HCT116 (cell line): ENCODE data around the gene SPAG4. TPM values are rescaled to one million over a fixed set of nuclear protein-coding genes. Genes with fewer than 3 reads are reported as not detected.

Experiments used
- ATAC-seq: fragments of 200-7000 bp; cut with Tn5 transposase; 2 replicates; pipeline ENCODE4 v1.9.1; 2020; ENCODE audit warnings: mild to moderate bottlenecking, moderate library complexity
- BruUV-seq: library from RNA; stranded (reverse); fragments of 400-500 nt; replicated peaks from 2 replicates; lab custom pipeline; 2021; lab: Mats Ljungman, UMichigan
- CTCF ChIA-PET: fragments of 300-600 bp; sonication (Branson Sonifier 250); formaldehyde crosslinking; loops from one replicate; lab custom pipeline; 2021; ENCODE audit warnings: antibody characterized with exemption; lab: Charles Lee
- POLR2A ChIA-PET: fragments of 300-600, 350-600 bp; sonication (Branson Sonifier 250); formaldehyde crosslinking; loops from one replicate; lab custom pipeline; 2021; ENCODE audit warnings: antibody characterized with exemption; lab: Charles Lee
- RAD21 ChIA-PET, 2 experiments: fragments of 300-600 bp; sonication (Branson Sonifier 250); formaldehyde crosslinking; loops; one replicate each; lab custom pipeline; 2023; ENCODE audit warnings: low total read pairs in 2 of 2; ENCODE audit not compliant: uncharacterized antibody in 2 of 2, unreplicated experiment in 2 of 2, low non-redundant PET in 1 of 2; lab: Charles Lee
- DNase-seq: peaks from one replicate; pipeline ENCODE4 v3.0.0-alpha.2; 2010; ENCODE audit warnings: low read depth, low spot score
- H2AFZ ChIP-seq: fragments of 200-600 bp; shearing (Covaris generic), sonication (generic); 2 replicates; pipeline ENCODE4 v1.6.1; 2017; ENCODE audit warnings: low read depth, mixed run types, mixed read lengths, antibody characterized with exemption, low read length; ENCODE audit not compliant: poor library complexity, severe bottlenecking
- H3K27ac ChIP-seq: 2 replicates; pipeline ENCODE4 v1.5.1; 2012; ENCODE audit warnings: low read depth, low read length
- H3K27me3 ChIP-seq: fragments of 200-600 bp; sonication (generic); 2 replicates; pipeline ENCODE4 v1.6.1; 2016; ENCODE audit warnings: mixed run types, low read length, mixed read lengths; ENCODE audit not compliant: insufficient read depth
- H3K36me3 ChIP-seq, 2 experiments: fragments of 200-500 bp in 1 of 2; fragments of 200-600 bp in 1 of 2; sonication (Bioruptor generic) in 1 of 2; sonication (generic) in 1 of 2; 2 replicates each; pipeline versions ENCODE4 v1.5.1 to v1.6.1; 2014 to 2016; ENCODE audit warnings: low read length in 2 of 2, inconsistent platforms in 1 of 2, mixed read lengths in 1 of 2, mixed run types in 1 of 2; ENCODE audit not compliant: insufficient read depth in 2 of 2, control insufficient read depth in 1 of 2
- H3K4me1 ChIP-seq, 2 experiments: fragments of 200-600 bp in 1 of 2; sonication (generic) in 1 of 2; 2 replicates each; pipeline versions ENCODE4 v1.5.1 to v1.6.1; 2012 to 2017; ENCODE audit warnings: low read length in 2 of 2, inconsistent platforms in 1 of 2, mild to moderate bottlenecking in 1 of 2, mixed read lengths in 1 of 2, mixed run types in 1 of 2, moderate library complexity in 1 of 2; ENCODE audit not compliant: insufficient read depth in 2 of 2, control insufficient read depth in 1 of 2
- H3K4me2 ChIP-seq: fragments of 200-600 bp; sonication (generic); 2 replicates; pipeline ENCODE4 v1.6.1; 2017; ENCODE audit warnings: mixed run types, low read length, mixed read lengths
- H3K4me3 ChIP-seq, 2 experiments: fragments of 200-600 bp in 1 of 2; sonication (generic) in 1 of 2; replicated peaks in 1 of 2; 2 replicates each; pipeline ENCODE4 v1.5.1; 2011 to 2016; ENCODE audit warnings: low read length in 2 of 2, control low read depth in 1 of 2, low read depth in 1 of 2, mild to moderate bottlenecking in 1 of 2, mixed read lengths in 1 of 2, mixed run types in 1 of 2
- H3K79me2 ChIP-seq: fragments of 200-600 bp; sonication (generic); 2 replicates; pipeline ENCODE4 v1.6.1; 2017; ENCODE audit warnings: mild to moderate bottlenecking, mixed run types, low read length, moderate library complexity, mixed read lengths; ENCODE audit not compliant: insufficient read depth
- H3K9ac ChIP-seq: fragments of 200-600 bp; sonication (generic); 2 replicates; pipeline ENCODE4 v1.6.1; 2016; ENCODE audit warnings: low read length, mixed read lengths
- H3K9me2 ChIP-seq: fragments of 200-600 bp; sonication (generic), shearing (Covaris generic); 2 replicates; pipeline ENCODE4 v1.6.1; 2017; ENCODE audit warnings: mixed run types, mild to moderate bottlenecking, moderate library complexity; ENCODE audit not compliant: insufficient read depth
- H3K9me3 ChIP-seq, 2 experiments: fragments of 200-500 bp in 1 of 2; fragments of 200-600 bp in 1 of 2; sonication (Bioruptor generic) in 1 of 2; sonication (generic) in 1 of 2; 2 replicates each; pipeline ENCODE4 v1.6.1; 2014 to 2017; ENCODE audit warnings: low read length in 2 of 2, mixed read lengths in 2 of 2, inconsistent platforms in 1 of 2, low read depth in 1 of 2, mild to moderate bottlenecking in 1 of 2, mixed run types in 1 of 2, moderate library complexity in 1 of 2; ENCODE audit not compliant: control insufficient read depth in 1 of 2, insufficient read depth in 1 of 2
- H4K20me1 ChIP-seq: fragments of 200-600 bp; sonication (generic), shearing (Covaris generic); 2 replicates; pipeline ENCODE4 v1.6.1; 2017; ENCODE audit warnings: mixed run types, mild to moderate bottlenecking, moderate library complexity; ENCODE audit not compliant: insufficient read depth
- EGR1 ChIP-seq: IDR thresholded peaks from 2 replicates; pipeline ENCODE4 v1.6.1; 2012; ENCODE audit warnings: low read depth
- ELF1 ChIP-seq: IDR thresholded peaks from 2 replicates; pipeline ENCODE4 v1.6.1; 2012; ENCODE audit warnings: low read depth, borderline replicate concordance
- EZH2 ChIP-seq: fragments of 200-600 bp; sonication (generic); IDR thresholded peaks from 2 replicates; pipeline ENCODE4 v1.6.1; 2017; ENCODE audit warnings: antibody characterized with exemption, mixed run types
- FOSL1 ChIP-seq: IDR thresholded peaks from 2 replicates; pipeline ENCODE4 v1.6.1; 2012; ENCODE audit warnings: low read depth
- JUND ChIP-seq: IDR thresholded peaks from 2 replicates; pipeline ENCODE4 v1.6.1; 2012
- POLR2A ChIP-seq: IDR thresholded peaks from 2 replicates; pipeline ENCODE4 v1.7.0; 2011; ENCODE audit warnings: borderline replicate concordance; ENCODE audit not compliant: insufficient read depth, insufficient read length; ENCODE audit errors: extremely low read depth
- POLR2AphosphoS5 ChIP-seq: IDR thresholded peaks from 2 replicates; pipeline ENCODE4 v1.6.1; 2011; ENCODE audit warnings: mild to moderate bottlenecking, low read depth, low read length, moderate library complexity
- RAD21 ChIP-seq: IDR thresholded peaks from 2 replicates; pipeline ENCODE4 v1.6.1; 2012; ENCODE audit warnings: low read depth, mild to moderate bottlenecking
- SIN3A ChIP-seq: IDR thresholded peaks from 2 replicates; pipeline ENCODE4 v1.6.1; 2012; ENCODE audit warnings: low read depth
- SP1 ChIP-seq: IDR thresholded peaks from 2 replicates; pipeline ENCODE4 v1.6.1; 2012; ENCODE audit warnings: low read depth
- SRF ChIP-seq: IDR thresholded peaks from 2 replicates; pipeline ENCODE4 v1.6.1; 2012; ENCODE audit warnings: low read depth
- TCF7L2 ChIP-seq: IDR thresholded peaks from 2 replicates; pipeline ENCODE4 v1.7.0; 2011; ENCODE audit warnings: borderline replicate concordance, inconsistent platforms; ENCODE audit not compliant: insufficient read depth, insufficient read length; ENCODE audit errors: extremely low read depth
- YY1 ChIP-seq: IDR thresholded peaks from 2 replicates; pipeline ENCODE4 v1.6.1; 2011; ENCODE audit warnings: low read length, low read depth, moderate library complexity, mild to moderate bottlenecking; ENCODE audit not compliant: insufficient replicate concordance; ENCODE audit errors: extremely low read depth
- ZBTB33 ChIP-seq: IDR thresholded peaks from 2 replicates; pipeline ENCODE4 v1.6.1; 2011; ENCODE audit warnings: mild to moderate bottlenecking, low read length, moderate library complexity; ENCODE audit not compliant: insufficient replicate concordance; ENCODE audit errors: extremely low read depth
- ZFX ChIP-seq: fragments of 450-650 bp; IDR thresholded peaks from 2 replicates; pipeline ENCODE4 v1.6.1; 2017
- ZNF274 ChIP-seq: fragments of 200-500 bp; sonication (Bioruptor generic); IDR thresholded peaks from 2 replicates; pipeline ENCODE4 v1.6.1; 2014; ENCODE audit warnings: mild to moderate bottlenecking, low read depth, low read length, inconsistent platforms
- intact Hi-C: fragments of 100-400 bp; cut with micrococcal nuclease; formaldehyde crosslinking; loops from 2 replicates; pipeline ENCODE4 v1.10.0; 2022
- total RNA-seq: library from RNA; stranded (reverse); gene quantifications from one replicate; pipeline ENCODE4 v1.2.1, GENCODE V29; 2021; ENCODE audit not compliant: unreplicated experiment
- TF ChIP-seq, protein P1 (sequence below): IDR thresholded peaks from 2 replicates; pipeline ENCODE4 v1.6.1; 2012

The SPAG4 gene
- total RNA-seq, 1 experiment from 2014 or later, result 6.2 TPM

GRCh38 chr20:35600993-35601973, 14.3 kb upstream of the SPAG4 start:
- no peaks in the 10 kb centered on the region for H3K36me3 ChIP-seq
- ChIA-PET RAD21 (no interaction called here), CTCF (no interaction called here), POLR2A (no interaction called here)
- no peak overlapping the region for H3K4me3 ChIP-seq
- no peaks in the 10 kb centered on the region for H3K79me2 ChIP-seq
- H4K20me1 ChIP-seq, result no peaks in the 10 kb centered on the region
- H3K4me2 ChIP-seq, result no peak overlapping the region
- peaks cover 0 to 7% of the 10 kb centered on the region in 2 experiments; a peak in 1 of 4 replicates for H3K4me1 ChIP-seq
- no peaks in the 10 kb centered on the region for H3K9me2 ChIP-seq
- H3K9ac ChIP-seq, result no peak overlapping the region
- TF ChIP-seq TCF7L2 (no peak), JUND (no peak), POLR2AphosphoS5 (no peak), YY1 (no peak), ELF1 (no peak), ZFX (no peak), EGR1 (no peak), POLR2A (no peak), RAD21 (no peak), EZH2 (no peak)
- no peaks in the 10 kb centered on the region for H3K9me3 ChIP-seq
- H3K27ac ChIP-seq, result no peak overlapping the region
- no peaks in the 10 kb centered on the region for H3K27me3 ChIP-seq
- DNase-seq, result no peak
- no TSS peak for BruUV-seq
- intact Hi-C loops, result no loop called here
- H2AFZ ChIP-seq, result no peak overlapping the region
- ATAC-seq, result no peak

DNA sequence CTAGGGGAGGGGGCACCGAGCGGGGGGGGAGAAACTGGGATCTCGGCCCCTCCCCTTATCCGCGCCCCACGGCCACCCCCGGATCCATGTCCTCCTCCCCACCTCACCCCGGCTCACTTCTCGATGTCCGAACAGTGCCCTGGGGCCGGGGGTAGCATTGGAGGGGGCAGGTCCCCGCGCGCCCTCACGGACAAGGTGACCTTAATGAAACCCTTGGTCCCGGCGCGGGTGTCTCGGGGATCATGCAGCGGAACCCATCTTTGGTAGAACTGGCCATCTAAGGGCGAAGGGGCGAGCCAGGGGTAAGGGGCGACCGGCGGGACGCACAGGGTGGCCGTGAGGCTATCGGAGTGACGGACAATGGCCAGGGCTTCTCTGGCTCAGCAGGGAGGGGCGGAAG, 13.6 kb upstream of the SPAG4 start:
- RAD21 ChIA-PET, result no interaction called here
- DNase-seq (no peak), ATAC-seq (no peak)
- no peak overlapping the region for H2AFZ ChIP-seq
- no peak overlapping the region for H3K4me2 ChIP-seq
- TF ChIP-seq POLR2A (no peak), ELF1 (no peak), SRF (no peak), ZNF274 (no peak), SP1 (no peak), SIN3A (no peak), ZBTB33 (no peak), FOSL1 (no peak)
- TF ChIP-seq, protein P1, sequence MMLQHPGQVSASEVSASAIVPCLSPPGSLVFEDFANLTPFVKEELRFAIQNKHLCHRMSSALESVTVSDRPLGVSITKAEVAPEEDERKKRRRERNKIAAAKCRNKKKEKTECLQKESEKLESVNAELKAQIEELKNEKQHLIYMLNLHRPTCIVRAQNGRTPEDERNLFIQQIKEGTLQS, result no peak
- no TSS peak for BruUV-seq
- H3K27ac ChIP-seq, result no peak overlapping the region
- H3K36me3 ChIP-seq, result no peaks in the 10 kb centered on the region
- intact Hi-C loops, result no loop called here
- POLR2A ChIA-PET, result no interaction called here
- no peaks in the 10 kb centered on the region for H3K79me2 ChIP-seq
- peaks cover 4 to 10% of the 10 kb centered on the region in 2 experiments for H3K4me1 ChIP-seq
- no peaks in the 10 kb centered on the region for H3K27me3 ChIP-seq
- H3K9me2 ChIP-seq, result no peaks in the 10 kb centered on the region
- CTCF ChIA-PET, result no interaction called here
- no peaks in the 10 kb centered on the region for H3K9me3 ChIP-seq
- H4K20me1 ChIP-seq, result no peaks in the 10 kb centered on the region
- H3K9ac ChIP-seq, result no peak overlapping the region
- H3K4me3 ChIP-seq, result no peak overlapping the region
